HepG2 (cell line): ENCODE data around the gene UCK2. TPM values are rescaled to one million over a fixed set of nuclear protein-coding genes. Genes with fewer than 3 reads are reported as not detected.

ENCODE experiments used
- BRD4 ChIP-seq: sonication (generic); formaldehyde crosslinking; IDR thresholded peaks from 2 replicates; pipeline ENCODE4 v1.4.0; 2020; ENCODE audit warnings: missing genetic modification reagents
- DPF2 ChIP-seq: sonication (generic); formaldehyde crosslinking; IDR thresholded peaks from 2 replicates; pipeline ENCODE4 v1.4.0; 2020; ENCODE audit warnings: mild to moderate bottlenecking, low read depth, missing genetic modification reagents, borderline replicate concordance
- FOXM1 ChIP-seq: sonication (generic); formaldehyde crosslinking; IDR thresholded peaks from 2 replicates; pipeline ENCODE4 v1.5.0; 2020; ENCODE audit warnings: missing genetic modification reagents
- HDAC2 ChIP-seq: sonication (generic); formaldehyde crosslinking; IDR thresholded peaks from 2 replicates; pipeline ENCODE4 v1.4.0; 2020; ENCODE audit warnings: missing genetic modification reagents
- HINFP ChIP-seq: sonication (generic); formaldehyde crosslinking; IDR thresholded peaks from 2 replicates; pipeline ENCODE4 v1.4.0; 2020; ENCODE audit warnings: low read depth, mild to moderate bottlenecking, missing genetic modification reagents
- IRF9 ChIP-seq: sonication (generic); formaldehyde crosslinking; IDR thresholded peaks from 2 replicates; pipeline ENCODE4 v1.8.0; 2022; ENCODE audit warnings: missing genetic modification reagents, mild to moderate bottlenecking, borderline replicate concordance
- MAZ ChIP-seq, 2 experiments: sonication (generic) in 1 of 2; formaldehyde crosslinking in 1 of 2; IDR thresholded peaks; 2 replicates each; pipeline versions ENCODE4 v1.5.0 to v1.6.1; 2012 to 2020; ENCODE audit warnings: low read depth in 2 of 2, mild to moderate bottlenecking in 2 of 2, borderline replicate concordance in 1 of 2, improper control_type of control experiment in 1 of 2, low read length in 1 of 2, missing genetic modification reagents in 1 of 2, moderate library complexity in 1 of 2
- NFE2L2 ChIP-seq: fragments of 150-350 bp; IDR thresholded peaks from 2 replicates; pipeline ENCODE4 v1.6.1; 2014; ENCODE audit warnings: low read length
- NFIB ChIP-seq: sonication (generic); formaldehyde crosslinking; IDR thresholded peaks from 2 replicates; pipeline ENCODE4 v1.9.0; 2021; ENCODE audit warnings: missing genetic modification reagents, mild to moderate bottlenecking, borderline replicate concordance
- PTBP1 ChIP-seq: fragments of 200-400 bp; formaldehyde crosslinking; IDR thresholded peaks from 2 replicates; pipeline ENCODE4 v1.6.1; 2018; ENCODE audit warnings: low read length, low read depth; ENCODE audit not compliant: poor library complexity, severe bottlenecking
- SAP130 ChIP-seq: IDR thresholded peaks from 2 replicates; pipeline ENCODE4 v1.6.1; 2016; ENCODE audit warnings: low read depth
- SETDB1 ChIP-seq: sonication (generic); formaldehyde crosslinking; IDR thresholded peaks from 2 replicates; pipeline ENCODE4 v1.5.1; 2020; ENCODE audit warnings: missing genetic modification reagents, mild to moderate bottlenecking, borderline replicate concordance
- SRSF4 ChIP-seq: fragments of 200-400 bp; formaldehyde crosslinking; IDR thresholded peaks from one replicate; pipeline ENCODE4 v1.6.1; 2018; ENCODE audit warnings: mild to moderate bottlenecking, low read depth, low read length, moderate library complexity; ENCODE audit not compliant: poor library complexity, severe bottlenecking
- SRY ChIP-seq: sonication (generic); formaldehyde crosslinking; IDR thresholded peaks from 2 replicates; pipeline ENCODE4 v1.8.0; 2022; ENCODE audit warnings: mild to moderate bottlenecking, missing genetic modification reagents
- THAP11 ChIP-seq: IDR thresholded peaks from 2 replicates; pipeline ENCODE4 v1.6.1; 2016; ENCODE audit warnings: missing biosample characterization, missing genetic modification reagents
- ZNF468 ChIP-seq: sonication (generic); formaldehyde crosslinking; IDR thresholded peaks from 2 replicates; pipeline ENCODE4 v1.8.0; 2022; ENCODE audit warnings: mild to moderate bottlenecking, moderate library complexity, missing genetic modification reagents
- ZNF501 ChIP-seq: sonication (generic); formaldehyde crosslinking; IDR thresholded peaks from 2 replicates; pipeline ENCODE4 v1.5.1; 2020; ENCODE audit warnings: mild to moderate bottlenecking, moderate library complexity, missing genetic modification reagents
- ZNF709 ChIP-seq: sonication (generic); formaldehyde crosslinking; IDR thresholded peaks from 2 replicates; pipeline ENCODE4 v1.5.0; 2020; ENCODE audit warnings: mild to moderate bottlenecking, missing genetic modification reagents
- ZNF746 ChIP-seq: sonication (generic); formaldehyde crosslinking; IDR thresholded peaks from 2 replicates; pipeline ENCODE4 v1.8.0; 2022; ENCODE audit warnings: mild to moderate bottlenecking, missing genetic modification reagents
- ZNF782 ChIP-seq: sonication (generic); formaldehyde crosslinking; IDR thresholded peaks from 2 replicates; pipeline ENCODE4 v1.4.0; 2020; ENCODE audit warnings: missing genetic modification reagents, mild to moderate bottlenecking, borderline replicate concordance
- polyA plus RNA-seq, 8 experiments: library from polyadenylated mRNA; depleted of rRNA in 3 of 8; stranded (reverse) in 7 of 8; unstranded in 1 of 8; fragments of >200 nt; fragmentation: Illumina TruSeq in 4 of 8; extraction: Trizol in 4 of 8; gene quantifications; 2 replicates each; pipeline versions ENCODE4 v1.2.1 to v1.2.3, GENCODE V29; 2011 to 2016; ENCODE audit warnings: low read depth in 4 of 8, missing spikeins in 1 of 8, mixed read lengths in 1 of 8; ENCODE audit not compliant: insufficient read depth in 1 of 8
- total RNA-seq, 5 experiments: library from RNA; depleted of rRNA; stranded (reverse); fragments of >200 nt; fragmentation: Illumina TruSeq; extraction: Trizol; gene quantifications; 2 replicates each; pipeline ENCODE4 v1.2.3, GENCODE V29; 2016; ENCODE audit warnings: low read depth in 1 of 5
- TF ChIP-seq, protein P1 (sequence below): sonication (generic); formaldehyde crosslinking; IDR thresholded peaks from 2 replicates; pipeline ENCODE4 v1.4.0; 2020; ENCODE audit warnings: missing genetic modification reagents
- TF ChIP-seq, protein P2 (sequence below): sonication (generic); formaldehyde crosslinking; IDR thresholded peaks from 2 replicates; pipeline ENCODE4 v1.4.0; 2020; ENCODE audit warnings: missing genetic modification reagents
- TF ChIP-seq, protein P3 (sequence below): sonication (generic); formaldehyde crosslinking; IDR thresholded peaks from 2 replicates; pipeline ENCODE4 v1.4.0; 2020; ENCODE audit warnings: missing genetic modification reagents, borderline replicate concordance

Gene UCK2
- total and polyA plus RNA-seq, 2 of the 13 experiments (the other 11 are each of a cell fraction or from before 2014, with no cell fraction given): 64.3 to 78.0 TPM

DNA sequence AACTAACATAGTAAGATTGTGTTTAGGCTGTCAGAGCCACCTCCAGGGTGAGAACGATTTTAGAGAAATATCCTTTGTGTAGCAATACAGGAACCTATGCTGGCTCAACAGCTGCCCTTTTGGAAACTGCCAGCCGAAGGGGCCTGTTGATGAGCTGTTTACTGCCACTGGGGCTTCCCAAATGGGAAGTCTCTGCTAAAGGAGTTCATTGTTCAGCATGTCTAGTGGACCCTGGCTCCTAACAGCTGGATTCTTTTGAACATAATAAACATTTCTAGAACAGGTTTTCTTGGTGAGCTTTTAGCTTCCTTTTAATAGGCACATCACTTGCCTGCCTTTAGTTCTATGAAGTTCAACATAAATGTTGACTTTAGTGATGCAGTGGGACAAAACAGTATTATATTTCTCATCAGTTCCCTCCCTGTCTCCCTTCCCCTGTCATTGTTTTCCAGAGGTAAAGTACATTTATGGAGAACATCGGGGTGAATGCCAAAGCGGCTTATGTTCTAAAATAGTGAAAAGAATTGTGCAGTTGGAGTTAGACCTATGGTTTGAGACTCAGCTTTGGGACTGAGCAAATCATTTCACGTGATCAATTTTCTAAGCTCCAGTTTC is 57.4 kb downstream of the UCK2 start (continued):
- TF ChIP-seq, protein P1, sequence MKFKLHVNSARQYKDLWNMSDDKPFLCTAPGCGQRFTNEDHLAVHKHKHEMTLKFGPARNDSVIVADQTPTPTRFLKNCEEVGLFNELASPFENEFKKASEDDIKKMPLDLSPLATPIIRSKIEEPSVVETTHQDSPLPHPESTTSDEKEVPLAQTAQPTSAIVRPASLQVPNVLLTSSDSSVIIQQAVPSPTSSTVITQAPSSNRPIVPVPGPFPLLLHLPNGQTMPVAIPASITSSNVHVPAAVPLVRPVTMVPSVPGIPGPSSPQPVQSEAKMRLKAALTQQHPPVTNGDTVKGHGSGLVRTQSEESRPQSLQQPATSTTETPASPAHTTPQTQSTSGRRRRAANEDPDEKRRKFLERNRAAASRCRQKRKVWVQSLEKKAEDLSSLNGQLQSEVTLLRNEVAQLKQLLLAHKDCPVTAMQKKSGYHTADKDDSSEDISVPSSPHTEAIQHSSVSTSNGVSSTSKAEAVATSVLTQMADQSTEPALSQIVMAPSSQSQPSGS (CRISPR knock-in tag): no peak
- TF ChIP-seq ZNF709: no peak
- no peak for TF ChIP-seq BRD4 (CRISPR knock-in tag)
- TF ChIP-seq THAP11 (CRISPR knock-in tag): no peak
- TF ChIP-seq, protein P2, sequence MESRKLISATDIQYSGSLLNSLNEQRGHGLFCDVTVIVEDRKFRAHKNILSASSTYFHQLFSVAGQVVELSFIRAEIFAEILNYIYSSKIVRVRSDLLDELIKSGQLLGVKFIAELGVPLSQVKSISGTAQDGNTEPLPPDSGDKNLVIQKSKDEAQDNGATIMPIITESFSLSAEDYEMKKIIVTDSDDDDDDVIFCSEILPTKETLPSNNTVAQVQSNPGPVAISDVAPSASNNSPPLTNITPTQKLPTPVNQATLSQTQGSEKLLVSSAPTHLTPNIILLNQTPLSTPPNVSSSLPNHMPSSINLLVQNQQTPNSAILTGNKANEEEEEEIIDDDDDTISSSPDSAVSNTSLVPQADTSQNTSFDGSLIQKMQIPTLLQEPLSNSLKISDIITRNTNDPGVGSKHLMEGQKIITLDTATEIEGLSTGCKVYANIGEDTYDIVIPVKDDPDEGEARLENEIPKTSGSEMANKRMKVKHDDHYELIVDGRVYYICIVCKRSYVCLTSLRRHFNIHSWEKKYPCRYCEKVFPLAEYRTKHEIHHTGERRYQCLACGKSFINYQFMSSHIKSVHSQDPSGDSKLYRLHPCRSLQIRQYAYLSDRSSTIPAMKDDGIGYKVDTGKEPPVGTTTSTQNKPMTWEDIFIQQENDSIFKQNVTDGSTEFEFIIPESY (CRISPR knock-in tag): no peak
- TF ChIP-seq, protein P3, sequence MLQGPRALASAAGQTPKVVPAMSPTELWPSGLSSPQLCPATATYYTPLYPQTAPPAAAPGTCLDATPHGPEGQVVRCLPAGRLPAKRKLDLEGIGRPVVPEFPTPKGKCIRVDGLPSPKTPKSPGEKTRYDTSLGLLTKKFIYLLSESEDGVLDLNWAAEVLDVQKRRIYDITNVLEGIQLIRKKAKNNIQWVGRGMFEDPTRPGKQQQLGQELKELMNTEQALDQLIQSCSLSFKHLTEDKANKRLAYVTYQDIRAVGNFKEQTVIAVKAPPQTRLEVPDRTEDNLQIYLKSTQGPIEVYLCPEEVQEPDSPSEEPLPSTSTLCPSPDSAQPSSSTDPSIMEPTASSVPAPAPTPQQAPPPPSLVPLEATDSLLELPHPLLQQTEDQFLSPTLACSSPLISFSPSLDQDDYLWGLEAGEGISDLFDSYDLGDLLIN: no peak
- TF ChIP-seq HDAC2: peak; percentile 15; the same call in 1 of the 2 replicates
- TF ChIP-seq NFE2L2: no peak
- no peak for TF ChIP-seq ZNF746
- TF ChIP-seq FOXM1 (CRISPR knock-in tag): no peak
- TF ChIP-seq DPF2: 0 out of 2 replicates have a peak, but pooled peaks have one; percentile 21
- TF ChIP-seq NFIB (CRISPR knock-in tag): no peak
- no peak for TF ChIP-seq SRSF4
- no peak for TF ChIP-seq MAZ (IDR thresholded peaks at IDR 0.05; ENCODE audit: borderline replicate concordance, low read depth, low read length)
- no peak for TF ChIP-seq MAZ (CRISPR knock-in tag; IDR thresholded peaks at IDR 0.05; ENCODE audit: low read depth)
- no peak for TF ChIP-seq PTBP1
- no peak for TF ChIP-seq HINFP
- TF ChIP-seq SETDB1 (CRISPR knock-in tag): no peak
- TF ChIP-seq ZNF501 (CRISPR knock-in tag): no peak
- no peak for TF ChIP-seq ZNF468 (CRISPR knock-in tag)
- no peak for TF ChIP-seq SRY (CRISPR knock-in tag)
- 0 out of 2 replicates have a peak, but pooled peaks have one; percentile 46 for TF ChIP-seq SAP130 (CRISPR knock-in tag)
- TF ChIP-seq IRF9: no peak
- no peak for TF ChIP-seq ZNF782 (CRISPR knock-in tag)
